ENCODE results near the gene PLAU.
"Not testable (repeated sequence)": the region's sequence is repeated elsewhere in the genome, so short reads cannot be mapped to it uniquely, and the experiment has no call there.

The PLAU gene

DNA sequence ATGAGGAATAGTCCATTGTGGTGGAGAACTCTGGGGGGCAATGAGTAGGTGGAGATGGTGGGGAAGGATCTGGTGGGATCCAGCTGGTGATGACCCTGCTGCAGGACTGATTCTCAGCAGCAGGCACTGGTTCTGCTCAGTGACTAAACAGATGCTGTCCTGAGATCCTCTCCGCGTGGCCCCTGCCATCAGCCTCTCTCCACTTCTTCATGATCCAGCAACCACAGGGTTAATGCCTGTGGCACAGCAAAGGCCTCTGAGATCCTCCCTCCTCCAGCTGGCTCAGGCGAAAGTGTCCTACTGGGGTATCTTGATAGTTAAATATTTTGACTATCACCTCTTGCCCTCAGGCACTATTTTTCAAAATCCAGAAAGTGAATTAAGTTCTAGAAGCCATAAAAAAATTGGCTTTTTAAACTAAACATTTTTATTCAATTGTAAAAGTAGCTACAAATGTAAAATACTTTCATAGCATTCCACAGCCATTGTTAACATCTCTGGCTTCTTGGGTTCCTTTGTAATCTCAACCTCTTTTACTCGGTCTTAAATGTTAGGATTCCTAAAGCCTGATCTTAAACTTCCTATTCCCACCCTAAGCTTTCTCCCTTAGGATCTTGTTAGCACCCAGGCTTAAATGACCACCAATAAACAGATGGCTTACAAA lies 13.1 kb downstream of the PLAU start:
- DNase-seq: no peak

GRCh38 chr10:73924935-73925334 lies 14.0 kb downstream of the PLAU start:
- no peak for DNase-seq

DNA sequence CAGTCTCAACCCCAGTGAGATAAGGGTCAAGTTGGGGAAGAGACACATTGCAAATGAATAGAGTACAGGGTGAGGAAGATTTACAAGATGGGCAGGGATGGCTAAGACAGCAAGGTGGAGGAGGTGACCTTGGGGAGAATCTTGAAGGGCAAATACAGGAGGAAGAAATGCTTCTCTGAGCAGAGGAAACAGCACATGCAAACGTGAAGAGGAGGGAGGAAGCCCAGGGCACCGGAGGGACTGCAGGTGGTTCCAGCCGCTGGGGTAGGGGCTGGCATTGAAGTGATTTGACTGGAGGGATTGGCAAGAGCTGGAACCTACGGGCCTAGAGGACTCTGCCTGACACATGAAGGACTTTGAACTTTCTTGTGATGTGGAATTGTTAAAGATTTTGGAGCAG lies 14.6 kb downstream of the PLAU start:
- no peak for DNase-seq

GRCh38 chr10:73926152-73926764 lies 15.3 kb downstream of the PLAU start:
- no peak for DNase-seq

DNA sequence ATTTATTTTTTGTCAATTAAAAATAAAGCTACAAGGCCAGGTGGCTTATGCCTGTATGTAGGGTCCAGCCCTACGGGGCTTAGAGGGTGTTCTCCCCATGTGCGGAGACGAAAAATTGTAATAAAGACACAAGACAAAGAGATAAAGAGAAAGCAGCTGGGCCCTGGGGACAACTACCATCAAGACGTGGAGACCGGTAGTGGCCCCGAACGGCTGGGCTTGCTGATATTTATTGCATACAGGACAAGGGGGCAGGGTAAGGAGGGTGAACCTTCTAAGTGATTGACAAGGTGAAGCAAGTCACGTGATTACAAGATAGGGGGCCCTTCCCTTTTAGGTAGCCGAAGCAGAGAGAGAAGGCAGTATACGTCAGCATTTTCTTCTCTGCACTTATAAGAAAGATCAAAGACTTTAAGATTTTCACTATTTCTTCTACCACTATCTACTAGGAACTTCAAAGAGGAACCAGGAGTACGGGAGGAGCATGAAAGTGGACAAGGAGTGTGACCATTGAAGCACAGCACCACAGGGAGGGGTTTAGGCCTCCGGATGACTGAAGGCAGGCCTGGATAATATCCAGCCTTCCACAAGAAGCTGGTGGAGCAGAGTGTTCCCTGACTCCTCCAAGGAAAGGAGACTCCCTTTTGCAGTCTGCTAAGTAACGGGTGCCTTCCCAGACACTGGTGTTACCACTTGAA lies 19.8 kb downstream of the PLAU start:
- not testable (repeated sequence) for DNase-seq

DNA sequence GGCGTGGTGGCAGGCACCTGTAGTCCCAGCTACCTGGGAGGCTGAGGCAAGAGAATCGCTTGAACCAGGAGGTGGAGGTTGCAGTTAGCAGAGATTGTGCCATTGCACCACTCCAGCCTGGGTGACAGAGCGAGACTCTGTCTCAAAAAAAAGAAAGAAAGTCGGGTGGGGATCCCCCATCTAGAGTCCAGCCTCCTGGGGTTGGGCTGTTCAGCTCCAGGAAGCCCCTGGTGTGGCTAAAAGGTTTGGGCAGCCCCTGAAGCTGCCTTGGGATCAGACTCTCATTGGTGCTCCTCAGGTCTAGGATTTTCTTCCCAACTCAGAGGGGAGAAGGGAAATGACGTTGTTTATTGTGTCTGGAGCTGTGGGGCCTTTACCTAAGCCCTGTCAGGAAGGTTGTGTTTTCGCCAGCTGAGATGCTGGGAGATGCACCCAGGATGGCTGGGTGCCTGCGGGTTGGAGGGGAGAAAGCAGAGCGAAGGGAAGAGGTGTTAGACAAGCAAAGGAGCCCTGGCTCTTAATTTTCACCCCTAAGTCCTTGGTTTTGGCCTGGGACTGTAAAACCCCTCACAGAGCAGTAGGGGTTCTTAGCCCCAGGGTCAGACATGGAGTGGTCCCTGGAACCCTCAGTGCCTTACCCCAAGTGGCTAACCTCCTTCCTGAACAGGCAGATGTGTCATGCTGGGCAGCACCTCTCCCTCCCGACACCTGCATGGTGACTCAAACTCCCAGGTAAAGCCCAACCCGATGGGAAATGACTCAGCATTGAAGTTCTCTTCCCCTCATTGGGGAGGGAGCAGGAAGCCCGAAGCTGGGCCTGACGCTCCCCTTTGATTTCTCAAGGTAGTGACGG lies 21.1 kb downstream of the PLAU start:
- peak; percentile 60 for DNase-seq

DNA sequence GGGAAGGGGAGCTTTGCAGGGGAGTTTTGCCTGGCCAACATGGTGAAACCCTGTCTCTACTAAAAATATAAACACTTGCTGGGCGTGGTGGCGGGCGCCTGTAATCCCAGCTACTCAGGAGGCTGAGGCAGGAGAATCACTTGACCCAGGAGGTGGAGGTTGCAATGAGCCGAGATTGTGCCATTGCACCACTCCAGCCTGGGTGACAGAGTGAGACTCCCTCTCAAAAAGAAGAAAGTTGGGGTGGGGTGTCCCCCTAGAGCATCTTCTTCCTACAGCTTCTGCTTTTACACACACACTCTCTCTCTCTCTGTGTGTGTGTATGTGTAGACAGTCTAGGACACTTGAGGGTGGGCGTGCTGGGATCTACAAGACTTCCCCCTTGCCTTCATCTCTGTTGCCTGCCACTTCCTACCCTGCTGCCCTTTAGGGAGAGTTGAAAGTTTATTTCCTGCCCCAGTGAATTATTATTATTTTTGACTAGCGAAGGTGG lies 21.7 kb downstream of the PLAU start:
- no peak for DNase-seq

GRCh38 chr10:73934074-73934473 lies 23.1 kb downstream of the PLAU start:
- DNase-seq: no peak

DNA sequence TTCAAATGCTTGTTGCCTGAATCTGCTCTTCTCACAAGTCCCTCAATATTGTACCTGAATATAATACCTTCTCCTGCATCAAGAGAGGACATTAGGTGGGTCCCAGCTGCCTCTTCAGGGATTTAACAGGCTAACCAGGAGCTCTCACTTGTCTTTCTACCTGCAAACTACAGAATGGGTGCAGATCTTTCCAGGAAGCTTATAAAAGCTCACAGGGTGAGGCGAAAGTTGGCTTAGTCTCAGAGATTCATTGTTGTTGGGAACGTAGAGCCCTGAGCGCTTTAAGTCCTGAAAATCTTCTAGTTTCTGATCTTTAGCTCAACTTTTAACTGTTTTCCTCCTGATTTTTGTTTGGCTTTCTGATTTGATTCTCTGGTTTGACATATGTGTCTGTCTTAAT lies 25.0 kb downstream of the PLAU start:
- DNase-seq: no peak

- no peak for DNase-seq
Measured at GRCh38 chr10:73937333-73938043, 26.6 kb downstream of the PLAU start.

DNA sequence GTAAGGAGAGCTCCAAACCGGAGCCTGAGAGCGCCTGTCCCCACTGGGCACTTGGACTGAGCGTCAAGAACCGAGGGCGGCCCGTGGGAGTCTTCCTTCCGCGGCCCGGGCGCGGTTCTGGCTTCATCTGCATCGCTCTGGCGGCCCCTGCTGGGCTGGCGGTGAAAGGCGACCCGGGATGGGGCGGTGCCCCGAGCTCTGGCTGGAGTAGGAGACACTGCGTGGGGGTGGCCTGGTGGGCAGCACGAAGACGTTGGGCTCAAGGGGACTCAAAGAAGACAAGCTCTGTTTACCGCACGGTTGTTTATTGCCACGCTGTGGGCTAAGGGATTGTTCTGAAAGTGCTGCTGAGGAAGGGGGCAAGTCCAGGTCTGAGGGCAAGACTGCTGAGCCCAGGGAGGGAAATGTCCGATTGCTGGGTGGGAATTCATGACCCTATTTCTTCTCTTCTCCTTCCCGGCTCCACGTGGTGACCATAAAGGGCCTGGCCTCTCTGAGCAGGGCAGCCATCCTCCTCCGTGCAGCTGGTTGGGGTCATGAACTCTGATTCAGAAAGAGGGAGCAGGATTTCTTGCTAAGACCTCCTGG lies 29.8 kb downstream of the PLAU start:
- DNase-seq: peak; percentile 73

DNA sequence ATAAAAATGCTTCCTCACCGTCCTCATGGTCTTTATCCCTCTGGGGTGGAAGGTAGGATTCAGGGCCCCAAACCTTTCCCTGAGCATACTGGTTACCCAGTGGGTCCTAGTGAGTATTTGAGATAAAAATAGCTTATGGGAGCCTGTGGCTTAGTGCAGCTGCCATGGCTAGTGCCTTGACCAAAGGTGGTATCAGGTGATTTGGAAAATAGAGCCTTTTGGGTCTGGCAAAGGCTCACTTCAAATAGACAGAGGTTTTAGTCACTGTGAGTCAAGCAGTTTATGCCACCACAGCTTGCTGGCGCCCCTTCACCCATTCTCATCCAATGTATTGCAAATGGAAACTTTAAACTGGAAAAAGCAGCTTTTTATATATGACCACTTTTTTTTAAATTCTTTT lies 30.4 kb downstream of the PLAU start:
- no peak for DNase-seq

DNA sequence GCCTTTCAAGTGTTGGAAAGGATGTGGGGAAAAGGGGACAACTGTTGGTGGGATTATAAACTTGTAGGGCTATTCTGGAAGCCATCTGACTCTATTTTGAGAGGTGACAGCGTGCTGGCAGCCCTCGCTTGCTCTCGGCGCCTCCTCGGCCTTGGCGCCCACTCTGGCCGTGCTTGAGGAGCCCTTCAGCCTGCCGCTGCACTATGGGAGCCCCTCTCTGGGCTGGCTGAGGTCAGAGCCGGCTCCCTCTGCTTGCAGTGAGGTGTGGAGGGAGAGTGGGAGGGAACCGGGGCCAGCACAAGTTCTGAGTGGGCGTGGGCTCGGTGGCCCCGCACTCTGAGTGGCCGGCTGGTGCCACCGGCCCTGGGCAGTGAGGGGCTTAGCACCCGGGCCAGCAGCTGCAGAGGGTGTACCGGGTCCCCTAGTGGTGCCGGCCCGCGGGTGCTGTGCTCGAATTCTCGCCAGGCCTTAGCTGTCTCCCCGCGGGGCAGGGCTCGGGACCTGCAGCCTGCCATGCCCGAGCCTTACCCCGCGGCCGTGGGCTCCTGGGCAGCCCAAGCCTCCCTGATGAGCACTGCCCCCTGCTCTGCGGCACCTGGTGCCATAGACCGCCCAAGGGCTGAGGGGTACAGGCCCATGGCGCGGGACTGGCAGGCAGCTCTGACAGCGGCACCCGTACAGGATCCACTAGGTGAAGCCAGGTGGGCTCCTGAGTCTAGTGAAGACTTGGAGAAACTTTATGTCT lies 33.6 kb downstream of the PLAU start:
- no peak for DNase-seq

- no peak for DNase-seq
Measured at GRCh38 chr10:73946253-73947145, 35.6 kb downstream of the PLAU start.

DNA sequence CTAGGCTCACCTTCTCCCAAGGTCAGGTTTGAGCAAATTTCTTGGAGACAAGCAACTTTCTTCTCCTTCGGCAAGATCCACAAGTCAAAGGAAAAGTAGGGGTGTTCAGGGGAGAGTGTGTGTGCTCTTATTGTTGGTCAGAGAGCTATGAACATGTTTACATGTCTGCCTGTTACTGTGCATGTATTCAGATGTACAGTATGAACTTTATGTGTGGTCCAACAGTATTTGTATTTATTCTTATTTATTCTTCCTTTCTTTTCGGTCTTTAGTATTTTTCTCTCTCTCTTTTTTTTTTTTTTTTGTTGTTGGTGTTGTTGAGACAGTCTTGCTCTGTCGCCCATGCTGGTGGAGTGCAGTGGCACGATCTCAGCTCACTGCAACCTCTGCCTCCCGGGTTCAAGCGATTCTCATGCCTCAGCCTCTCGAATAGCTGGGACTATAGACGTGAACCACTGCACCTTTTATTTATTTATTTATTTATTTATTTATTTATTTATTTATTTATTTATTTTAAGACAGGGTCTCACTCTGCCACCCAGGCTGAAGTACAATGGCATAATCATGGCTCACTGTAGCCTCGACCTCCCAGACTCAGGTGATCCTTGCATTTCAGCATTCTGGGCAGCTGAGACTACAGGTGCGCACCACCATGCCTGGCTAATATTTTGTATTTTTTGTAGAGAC lies 38.2 kb downstream of the PLAU start:
- DNase-seq: no peak

- DNase-seq: no peak
Measured at GRCh38 chr10:73950155-73950948, 39.4 kb downstream of the PLAU start.

DNA sequence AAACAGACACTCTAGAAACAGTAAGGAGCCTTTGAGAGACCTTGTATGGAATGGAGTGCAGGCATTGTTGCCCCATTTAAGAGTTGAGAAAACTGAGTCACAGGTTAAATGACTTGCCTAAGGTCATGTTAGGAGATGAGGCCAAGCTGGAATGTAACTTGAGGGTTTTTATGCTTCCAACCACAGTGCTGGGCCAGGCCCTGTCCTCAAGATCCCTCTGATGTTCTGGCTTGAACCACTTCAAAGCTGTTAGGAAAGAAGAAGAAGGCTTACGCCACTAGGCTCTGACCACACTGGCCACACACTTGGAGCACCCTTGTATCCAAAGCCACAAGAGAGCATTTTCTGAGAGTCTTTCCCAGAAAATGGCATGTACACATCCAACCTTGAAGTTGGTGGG lies 42.7 kb downstream of the PLAU start:
- no peak for DNase-seq

DNA sequence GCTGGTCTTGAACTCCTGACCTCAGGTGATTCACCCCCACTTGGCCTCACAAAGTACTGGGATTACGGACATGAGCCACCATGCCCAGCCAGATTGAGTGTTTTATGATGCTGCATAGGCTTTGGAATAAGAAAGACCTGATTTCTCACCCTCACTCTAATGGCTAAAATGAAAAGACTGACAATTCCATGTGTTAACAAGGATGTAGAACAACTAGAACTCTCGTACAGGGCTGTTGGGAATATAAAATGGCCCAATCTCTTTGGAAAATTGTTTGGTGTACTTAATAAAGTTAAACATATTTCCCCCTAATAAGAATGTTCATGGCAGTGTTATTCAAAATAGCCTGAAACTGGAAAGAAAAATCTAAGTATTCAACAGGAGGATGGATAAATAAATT lies 43.8 kb downstream of the PLAU start:
- DNase-seq: no peak

DNA sequence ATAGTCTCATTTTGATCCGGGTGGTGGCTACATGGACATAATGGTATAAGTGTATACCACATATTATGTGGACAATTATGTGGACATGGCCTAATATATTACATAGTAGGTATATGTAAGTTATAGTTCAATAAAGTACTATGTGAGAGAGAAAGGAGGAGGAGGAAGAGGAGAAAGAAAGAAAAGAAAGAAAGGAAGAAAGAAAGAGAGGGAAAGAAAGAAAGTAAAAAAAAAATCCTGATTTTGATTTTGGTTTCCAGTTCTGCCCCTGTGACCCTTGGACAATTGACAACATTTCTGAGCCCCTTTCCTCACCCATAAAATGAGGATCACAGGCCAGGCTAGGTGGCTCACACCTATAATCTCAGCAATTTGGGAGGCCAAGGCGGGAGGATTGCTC lies 44.8 kb downstream of the PLAU start:
- no peak for DNase-seq

Measured in 8988T (cell line).